Measurements from ENCODE around the gene STX19.
"Not testable (repeated sequence)": the region's sequence is repeated elsewhere in the genome, so short reads cannot be mapped to it uniquely, and the experiment has no call there.

DNA sequence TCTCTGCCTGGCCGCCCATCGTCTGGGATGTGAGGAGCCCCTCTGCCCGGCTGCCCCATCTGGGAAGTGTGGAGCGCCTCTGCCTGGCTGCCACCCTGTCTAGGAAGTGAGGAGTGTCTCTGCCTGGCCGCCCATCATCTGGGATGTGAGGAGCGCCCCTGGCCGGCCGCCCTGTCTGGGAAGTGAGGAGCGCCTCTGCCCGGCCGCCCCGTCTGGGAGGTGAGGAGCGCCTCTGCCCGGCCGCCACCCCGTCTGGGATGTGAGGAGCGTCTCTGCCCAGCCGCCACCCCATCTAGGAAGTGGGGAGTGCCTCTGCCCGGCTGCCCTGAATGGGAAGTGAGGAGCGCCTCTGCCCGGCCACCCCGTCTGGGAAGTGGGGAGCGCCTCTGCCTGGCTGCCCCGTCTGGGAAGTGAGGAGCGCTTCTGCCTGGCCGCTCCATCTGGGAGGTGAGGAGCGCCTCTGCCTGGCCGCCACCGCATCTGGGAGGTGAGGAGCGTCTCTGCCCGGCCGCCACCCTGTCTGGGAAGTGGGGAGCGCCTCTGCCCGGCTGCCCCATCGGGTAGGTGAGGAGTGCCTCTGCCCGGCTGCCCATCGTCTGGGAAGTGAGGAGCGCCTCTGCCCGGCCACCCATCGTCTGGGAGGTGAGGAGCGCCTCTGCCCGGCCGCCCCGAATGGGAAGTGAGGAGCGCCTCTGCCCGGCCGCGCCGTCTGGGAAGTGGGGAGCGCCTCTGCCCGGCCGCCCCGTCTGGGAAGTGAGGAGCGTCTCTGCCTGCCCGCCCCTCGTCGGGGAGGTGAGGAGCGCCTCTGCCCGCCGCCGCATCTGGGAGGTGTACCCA lies 15.9 kb upstream of the STX19 start:
- TF ChIP-seq, protein P1, sequence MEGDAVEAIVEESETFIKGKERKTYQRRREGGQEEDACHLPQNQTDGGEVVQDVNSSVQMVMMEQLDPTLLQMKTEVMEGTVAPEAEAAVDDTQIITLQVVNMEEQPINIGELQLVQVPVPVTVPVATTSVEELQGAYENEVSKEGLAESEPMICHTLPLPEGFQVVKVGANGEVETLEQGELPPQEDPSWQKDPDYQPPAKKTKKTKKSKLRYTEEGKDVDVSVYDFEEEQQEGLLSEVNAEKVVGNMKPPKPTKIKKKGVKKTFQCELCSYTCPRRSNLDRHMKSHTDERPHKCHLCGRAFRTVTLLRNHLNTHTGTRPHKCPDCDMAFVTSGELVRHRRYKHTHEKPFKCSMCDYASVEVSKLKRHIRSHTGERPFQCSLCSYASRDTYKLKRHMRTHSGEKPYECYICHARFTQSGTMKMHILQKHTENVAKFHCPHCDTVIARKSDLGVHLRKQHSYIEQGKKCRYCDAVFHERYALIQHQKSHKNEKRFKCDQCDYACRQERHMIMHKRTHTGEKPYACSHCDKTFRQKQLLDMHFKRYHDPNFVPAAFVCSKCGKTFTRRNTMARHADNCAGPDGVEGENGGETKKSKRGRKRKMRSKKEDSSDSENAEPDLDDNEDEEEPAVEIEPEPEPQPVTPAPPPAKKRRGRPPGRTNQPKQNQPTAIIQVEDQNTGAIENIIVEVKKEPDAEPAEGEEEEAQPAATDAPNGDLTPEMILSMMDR (IDR thresholded peaks at IDR 0.05), result not testable (repeated sequence)
- TF ChIP-seq POLR2A, POLR2AphosphoS5 (IDR thresholded peaks at IDR 0.05): not testable (repeated sequence)

Data from breast epithelium (tissue), 3 donors.